UCSD-AML1 (cell line): ENCODE results near the gene MEF2A.
A peak's percentile ranks its signal among the peaks of the same experiment; 100 is the strongest.

Source experiments
- DNase-seq: peaks from one replicate; lab custom pipeline; 2025; ENCODE audit not compliant: unreplicated experiment; lab: John Stamatoyannopoulos, UW

MEF2A gene

DNA sequence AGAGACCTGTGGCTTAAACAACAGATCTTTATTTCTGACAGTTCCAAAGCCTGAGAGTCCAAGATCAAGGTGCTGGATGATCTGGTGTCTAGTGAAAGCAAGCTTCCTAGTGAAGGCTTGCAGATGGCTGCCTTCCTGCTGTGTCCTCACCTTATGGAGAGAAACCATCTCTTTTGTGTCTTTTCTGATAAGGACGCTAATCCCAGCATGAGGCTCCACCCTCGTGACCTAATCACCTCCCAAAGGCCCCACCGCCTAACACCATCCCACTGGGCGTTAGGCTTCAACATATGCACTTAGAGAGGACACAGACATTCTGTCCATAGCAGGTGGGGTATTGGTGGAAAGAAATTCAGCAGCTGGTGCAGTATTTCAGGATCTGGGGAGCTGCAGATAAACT lies 187.3 kb downstream of the MEF2A start:
- no peak for DNase-seq

- peak; percentile 30 for DNase-seq
Measured at GRCh38 chr15:99755692-99756409, 190.1 kb downstream of the MEF2A start.

- no peak for DNase-seq
Measured at GRCh38 chr15:99762288-99762687, 196.5 kb downstream of the MEF2A start.

DNA sequence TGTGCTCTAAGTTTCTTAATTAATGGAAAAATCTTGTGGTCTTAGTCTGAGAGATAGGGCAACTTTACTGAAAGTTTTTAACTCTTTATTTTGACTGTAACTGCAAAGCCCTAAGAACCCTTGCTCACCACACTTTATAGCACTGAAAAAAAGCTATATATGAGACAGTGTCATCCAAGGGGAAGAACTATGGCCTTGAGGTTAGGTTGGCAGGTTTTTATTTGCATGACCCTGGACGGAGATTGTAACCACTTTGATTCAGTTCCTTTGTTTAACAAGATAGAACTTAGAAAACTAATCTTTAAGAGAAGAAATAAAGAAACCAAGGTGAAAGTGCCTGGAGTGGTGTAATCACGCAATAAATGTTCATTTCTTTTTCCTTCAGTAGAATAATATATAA lies 198.0 kb downstream of the MEF2A start:
- DNase-seq = no peak

DNA sequence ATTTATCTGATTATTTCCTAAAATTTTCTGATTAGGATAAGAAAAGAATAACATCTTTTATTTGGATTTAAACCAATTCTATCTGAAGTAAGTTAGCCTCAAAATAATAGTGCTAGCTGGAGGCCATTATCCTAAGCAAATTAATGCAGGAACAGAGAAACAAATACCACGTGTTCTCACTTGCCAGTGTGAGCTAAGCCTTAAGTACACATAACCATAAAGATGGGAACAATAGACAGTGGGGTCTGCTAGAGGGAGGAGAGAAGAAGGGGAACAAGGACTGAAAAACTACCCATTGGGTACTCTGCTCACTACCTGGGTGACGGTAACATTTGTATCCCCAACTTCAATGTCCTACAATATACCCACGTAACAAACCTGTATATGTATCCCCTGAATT lies 198.7 kb downstream of the MEF2A start:
- DNase-seq = no peak
